HL-60 (cell line): Measurements from ENCODE around the gene RHOU.

Experiments
- CTCF ChIP-seq: IDR thresholded peaks from one replicate; pipeline ENCODE4 v1.5.1; 2011; ENCODE audit warnings: low read length, control low read depth, inconsistent platforms; ENCODE audit not compliant: insufficient read depth
- POLR2AphosphoS5 ChIP-seq: IDR thresholded peaks from 2 replicates; pipeline ENCODE4 v1.6.1; 2012; ENCODE audit warnings: low read depth

- TF ChIP-seq CTCF (no peak), POLR2AphosphoS5 (no peak)
Measured at GRCh38 chr1:228745497-228745896, 10.2 kb downstream of the RHOU start.
